ENCODE measurements around the gene HOXA10. TPM values are rescaled to one million over a fixed set of nuclear protein-coding genes. Genes with fewer than 3 reads are reported as not detected.

HOXA10 gene
- total RNA-seq, 4 donors from 2014 or later: 24.6 to 61.2 (median 40.0) TPM

DNA sequence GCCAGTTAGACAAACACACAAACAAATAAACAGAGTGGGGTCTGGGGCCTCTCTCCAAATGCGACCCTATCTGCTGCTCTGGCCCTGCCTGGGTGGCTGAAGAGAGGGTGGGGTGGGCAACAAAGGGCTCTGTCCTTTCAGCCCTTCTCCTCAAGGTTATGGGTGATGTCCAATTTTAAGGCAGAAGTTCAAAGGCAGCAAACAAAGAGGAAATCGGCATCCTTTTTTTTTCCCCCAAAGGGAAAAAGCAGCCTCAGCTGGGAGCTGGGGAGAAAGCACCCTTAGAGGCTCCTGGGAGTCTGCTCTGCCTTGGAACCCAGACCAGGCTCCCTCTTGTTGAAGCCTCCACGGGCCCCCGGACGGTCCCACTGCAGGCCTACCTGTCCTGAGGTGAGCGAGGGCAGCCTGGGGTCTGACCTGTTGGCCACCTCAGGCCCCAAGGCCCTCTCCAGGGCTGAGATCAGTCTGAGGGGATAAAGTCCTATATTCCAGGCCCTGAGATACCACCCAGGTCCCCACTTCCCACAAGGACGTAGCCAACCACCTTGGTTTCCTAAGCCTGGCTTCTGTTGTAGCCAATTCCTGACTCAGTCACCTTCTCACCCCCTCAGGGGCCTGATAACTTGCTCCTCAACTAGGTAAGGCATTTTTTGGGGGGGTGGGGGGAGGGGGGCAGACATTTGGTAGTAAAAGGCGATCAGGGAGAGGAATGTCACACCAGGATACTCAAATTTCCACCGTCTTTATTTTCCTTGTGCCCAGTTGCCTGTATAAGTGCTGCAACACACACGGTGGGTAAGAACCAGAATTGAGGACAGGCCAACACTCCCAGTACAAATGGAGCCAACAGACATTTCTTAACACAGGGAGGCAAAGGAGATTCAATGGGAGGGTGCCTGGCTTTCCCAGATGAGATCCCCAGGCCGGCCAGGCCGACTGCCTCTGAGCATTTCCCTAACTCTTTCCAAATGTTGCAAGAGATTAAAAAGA lies 6.6 kb upstream of the HOXA10 start:
- in situ Hi-C loops (cut with MboI; ENCODE audit: low sequenced_read_pairs in 4 of 4) (loop anchor here in 3 of 4 donors (10.0 to 25.0 kb wide), 5 partner anchors 907 to 1418 kb away; partner anchors contain the start of gene CREB5 (in 1 of the 3)), intact Hi-C loops (cut with DNase I; ENCODE audit: low total_unique reads) (loop anchor here (10.0 kb wide), 1 partner anchor 1444 kb away; no protein-coding TSS in a partner anchor)
- Histone ChIP-seq H3K36me3 (no peaks in the 10 kb centered on the region), H3K4me3 (peak overlapping the region in 2 of 4 donors; percentile 53 to 56), H3K4me1 (peaks cover 41 to 54% of the 10 kb centered on the region in 2 donors), H3K9me3 (no peaks in the 10 kb centered on the region), H3K27me3 (peaks cover 0 to 8% (median 3%) of the 10 kb centered on the region in 3 donors), H3K27ac (peak overlapping the region; percentile 90 to 99 (median 95))
- peak; percentile 1 to 27 for DNase-seq
- TF ChIP-seq, protein P1, sequence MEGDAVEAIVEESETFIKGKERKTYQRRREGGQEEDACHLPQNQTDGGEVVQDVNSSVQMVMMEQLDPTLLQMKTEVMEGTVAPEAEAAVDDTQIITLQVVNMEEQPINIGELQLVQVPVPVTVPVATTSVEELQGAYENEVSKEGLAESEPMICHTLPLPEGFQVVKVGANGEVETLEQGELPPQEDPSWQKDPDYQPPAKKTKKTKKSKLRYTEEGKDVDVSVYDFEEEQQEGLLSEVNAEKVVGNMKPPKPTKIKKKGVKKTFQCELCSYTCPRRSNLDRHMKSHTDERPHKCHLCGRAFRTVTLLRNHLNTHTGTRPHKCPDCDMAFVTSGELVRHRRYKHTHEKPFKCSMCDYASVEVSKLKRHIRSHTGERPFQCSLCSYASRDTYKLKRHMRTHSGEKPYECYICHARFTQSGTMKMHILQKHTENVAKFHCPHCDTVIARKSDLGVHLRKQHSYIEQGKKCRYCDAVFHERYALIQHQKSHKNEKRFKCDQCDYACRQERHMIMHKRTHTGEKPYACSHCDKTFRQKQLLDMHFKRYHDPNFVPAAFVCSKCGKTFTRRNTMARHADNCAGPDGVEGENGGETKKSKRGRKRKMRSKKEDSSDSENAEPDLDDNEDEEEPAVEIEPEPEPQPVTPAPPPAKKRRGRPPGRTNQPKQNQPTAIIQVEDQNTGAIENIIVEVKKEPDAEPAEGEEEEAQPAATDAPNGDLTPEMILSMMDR (IDR thresholded peaks at IDR 0.05 in 4 of 5, conservative IDR thresholded peaks at IDR 0.05 in 1 of 5): no peak
- TF ChIP-seq POLR2A (IDR thresholded peaks at IDR 0.05): no peak
- ATAC-seq: no peak

DNA sequence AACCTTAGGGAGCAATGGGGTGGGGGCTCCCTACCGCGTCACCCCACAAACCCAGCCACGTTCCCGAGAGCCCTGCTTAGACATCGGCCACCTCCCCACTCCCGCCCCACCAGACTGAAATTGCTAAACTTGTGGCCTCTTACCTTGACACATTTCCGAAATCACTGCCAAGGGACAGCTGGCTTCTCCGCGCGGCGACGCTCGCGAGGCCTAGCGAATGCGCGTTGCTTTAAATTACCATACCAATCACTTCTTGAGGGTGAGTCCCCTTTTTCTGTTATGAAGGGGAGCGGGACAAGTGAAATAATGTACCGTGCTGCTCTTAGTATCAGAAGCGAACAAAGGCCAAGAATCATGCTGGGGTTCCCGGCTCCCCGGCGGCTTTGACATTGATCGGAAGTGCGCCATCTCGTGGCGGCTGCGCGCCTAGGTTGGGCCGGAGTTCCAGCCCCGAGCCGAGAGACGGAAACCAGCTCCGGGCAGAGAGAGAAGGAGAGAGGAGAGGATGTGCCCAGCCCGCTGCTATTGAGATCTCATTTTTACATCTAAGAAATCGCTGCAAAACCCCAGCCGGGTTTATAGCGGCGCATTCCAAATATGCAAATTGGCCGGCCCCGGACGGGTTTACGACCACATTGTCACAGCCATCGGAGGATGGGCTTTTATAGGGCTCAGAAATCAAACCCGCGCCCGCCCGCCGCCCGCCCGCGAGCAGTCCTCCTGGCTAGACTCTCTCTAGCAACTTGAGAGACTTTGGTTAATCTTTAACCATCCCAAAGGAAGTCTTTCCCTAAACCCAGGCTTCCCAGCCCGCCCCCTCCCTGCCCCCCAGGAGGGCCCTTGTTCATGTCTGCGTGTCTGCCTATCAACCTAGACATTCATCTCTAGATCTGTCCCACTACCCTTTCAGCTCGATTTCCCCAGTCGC lies 5.6 kb upstream of the HOXA10 start:
- H3K36me3 ChIP-seq: no peaks in the 10 kb centered on the region
- TF ChIP-seq, protein P1 (IDR thresholded peaks at IDR 0.05 in 4 of 5, conservative IDR thresholded peaks at IDR 0.05 in 1 of 5): peak; percentile 91 to 96 (median 95)
- peak; percentile 79 to 90 for TF ChIP-seq POLR2A (IDR thresholded peaks at IDR 0.05)
- peak; percentile 40 to 53 for ATAC-seq
- H3K9me3 ChIP-seq: no peaks in the 10 kb centered on the region
- intact Hi-C loops (cut with DNase I; ENCODE audit: low total_unique reads) (loop anchor here (10.0 kb wide), 2 partner anchors 1445 to 1505 kb away; no protein-coding TSS in a partner anchor), in situ Hi-C loops (cut with MboI; ENCODE audit: low sequenced_read_pairs in 4 of 4) (loop anchor here in 3 of 4 donors (10.0 to 25.0 kb wide), 5 partner anchors 908 to 1417 kb away; partner anchors contain the start of gene CREB5 (in 1 of the 3))
- peak overlapping the region; percentile 90 to 99 (median 95) for H3K27ac ChIP-seq
- H3K4me3 ChIP-seq: peak overlapping the region; percentile 47 to 56 (median 52)
- H3K4me1 ChIP-seq: peaks cover 43 to 61% of the 10 kb centered on the region in 2 donors
- peak; percentile 65 to 79 for DNase-seq
- peaks cover 0 to 8% (median 3%) of the 10 kb centered on the region in 3 donors for H3K27me3 ChIP-seq

DNA sequence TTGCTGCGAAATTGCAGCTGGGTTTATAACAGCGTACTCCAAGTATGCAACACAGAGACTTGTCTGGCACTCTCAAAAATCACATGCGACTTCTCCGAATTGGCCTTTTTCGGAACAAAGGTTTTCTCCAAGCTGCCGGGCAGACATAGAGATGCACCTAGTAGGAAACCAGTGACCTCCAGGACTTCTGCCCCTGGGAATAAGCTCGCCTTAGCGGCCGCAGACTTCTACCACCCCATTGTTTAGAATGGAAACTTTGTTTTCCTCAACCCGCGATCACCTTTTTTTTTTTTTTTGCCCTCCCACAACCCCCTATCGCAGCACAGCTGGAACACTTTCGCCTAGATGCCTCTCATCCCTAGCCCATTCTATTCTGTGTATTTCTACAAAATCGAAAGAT lies 4.9 kb upstream of the HOXA10 start:
- ATAC-seq (no peak), DNase-seq (peak; percentile 2 to 20)
- peaks cover 0 to 6% (median 3%) of the 10 kb centered on the region in 3 donors for H3K27me3 ChIP-seq
- intact Hi-C loops (cut with DNase I; ENCODE audit: low total_unique reads): loop anchor here (10.0 kb wide), 1 partner anchor 1504 kb away; no protein-coding TSS in a partner anchor
- H3K27ac ChIP-seq: peak overlapping the region; percentile 90 to 99 (median 95)
- no peak for TF ChIP-seq POLR2A (IDR thresholded peaks at IDR 0.05)
- TF ChIP-seq, protein P1 (IDR thresholded peaks at IDR 0.05 in 4 of 5, conservative IDR thresholded peaks at IDR 0.05 in 1 of 5): no peak
- H3K9me3 ChIP-seq: no peaks in the 10 kb centered on the region
- peak overlapping the region; percentile 47 to 56 (median 52) for H3K4me3 ChIP-seq
- H3K4me1 ChIP-seq: peaks cover 45 to 68% of the 10 kb centered on the region in 2 donors
- H3K36me3 ChIP-seq: no peaks in the 10 kb centered on the region
- in situ Hi-C loops (cut with MboI; ENCODE audit: low sequenced_read_pairs in 4 of 4): loop anchor here in 3 of 4 donors (10.0 to 25.0 kb wide), 5 partner anchors 908 to 1417 kb away; partner anchors contain the start of gene CREB5 (in 1 of the 3)

DNA sequence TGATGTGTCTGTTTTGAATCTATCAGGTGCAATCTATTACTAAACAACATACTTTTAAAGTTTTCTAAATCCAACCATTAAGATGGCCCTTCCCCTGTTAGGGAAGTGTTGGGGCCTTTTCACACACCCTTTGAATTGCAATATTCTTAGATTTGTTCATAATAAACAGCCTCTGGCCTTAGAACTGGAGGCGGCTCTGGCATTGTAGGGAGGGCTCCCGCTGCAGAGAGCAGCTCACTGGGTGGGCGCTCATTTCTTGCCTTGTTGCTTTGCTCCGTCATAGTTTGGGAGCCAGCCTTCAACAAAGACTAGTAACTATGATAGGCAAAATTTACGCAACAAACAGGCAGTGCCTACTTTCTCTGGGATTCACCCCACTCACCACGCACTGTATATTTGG lies 4.2 kb upstream of the HOXA10 start:
- in situ Hi-C loops (cut with MboI; ENCODE audit: low sequenced_read_pairs in 4 of 4) (loop anchor here in 3 of 4 donors (10.0 to 25.0 kb wide), 5 partner anchors 909 to 1416 kb away; partner anchors contain the start of gene CREB5 (in 1 of the 3)), intact Hi-C loops (cut with DNase I; ENCODE audit: low total_unique reads) (loop anchor here (10.0 kb wide), 1 partner anchor 1504 kb away; no protein-coding TSS in a partner anchor)
- H3K4me3 ChIP-seq: peak overlapping the region; percentile 47 to 56 (median 52)
- H3K9me3 ChIP-seq: no peaks in the 10 kb centered on the region
- peak in 1 of 2 donors; percentile 7 for TF ChIP-seq POLR2A (IDR thresholded peaks at IDR 0.05)
- TF ChIP-seq, protein P1 (IDR thresholded peaks at IDR 0.05 in 4 of 5, conservative IDR thresholded peaks at IDR 0.05 in 1 of 5): no peak
- peak overlapping the region; percentile 90 to 99 (median 95) for H3K27ac ChIP-seq
- H3K4me1 ChIP-seq: peaks cover 45 to 68% of the 10 kb centered on the region in 2 donors
- H3K27me3 ChIP-seq: peaks cover 0 to 3% (median 3%) of the 10 kb centered on the region in 3 donors
- DNase-seq: peak; percentile 50 to 68
- ATAC-seq: peak; percentile 15 to 21
- no peaks in the 10 kb centered on the region for H3K36me3 ChIP-seq
